Measurements from ENCODE around the gene PRKAB1. TPM values are rescaled to one million over a fixed set of nuclear protein-coding genes. Genes with fewer than 3 reads are reported as not detected.
A peak's percentile ranks its signal among the peaks of the same experiment; 100 is the strongest.
"Not testable (repeated sequence)": the region's sequence is repeated elsewhere in the genome, so short reads cannot be mapped to it uniquely, and the experiment has no call there.

PRKAB1 gene
- total RNA-seq, 1 donor from 2014 or later: 41.2 TPM

DNA sequence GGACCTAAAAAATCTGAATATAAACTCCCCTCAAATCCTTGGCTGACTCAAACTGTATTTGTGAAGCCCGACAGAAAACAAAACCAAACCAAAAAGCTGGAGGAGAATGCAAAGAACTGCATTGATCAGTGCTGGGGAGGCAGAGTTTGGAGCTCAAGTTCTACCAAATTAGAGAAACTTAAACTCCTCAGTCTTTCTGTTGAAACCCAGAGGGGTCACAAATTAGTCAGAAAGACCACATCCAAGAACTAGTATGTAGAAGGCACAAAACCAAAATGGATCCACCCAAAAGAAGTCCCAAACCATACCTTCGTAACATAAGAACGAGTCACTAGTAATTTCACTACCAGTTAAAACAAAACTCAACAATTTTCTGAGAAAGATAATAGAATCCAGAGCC is 15.3 kb upstream of the PRKAB1 start:
- Histone ChIP-seq H3K9me3 (peaks cover 0 to 19% of the 10 kb centered on the region in 2 donors), H3K27ac (no peak overlapping the region), H3K36me3 (no peaks in the 10 kb centered on the region), H3K27me3 (no peaks in the 10 kb centered on the region), H3K4me3 (no peak overlapping the region), H3K4me1 (no peaks in the 10 kb centered on the region)
- intact Hi-C loops (cut with DNase I): no loop called here
- no peak for DNase-seq (ENCODE audit: low spot score in 2 of 2)
- TF ChIP-seq, protein P1, sequence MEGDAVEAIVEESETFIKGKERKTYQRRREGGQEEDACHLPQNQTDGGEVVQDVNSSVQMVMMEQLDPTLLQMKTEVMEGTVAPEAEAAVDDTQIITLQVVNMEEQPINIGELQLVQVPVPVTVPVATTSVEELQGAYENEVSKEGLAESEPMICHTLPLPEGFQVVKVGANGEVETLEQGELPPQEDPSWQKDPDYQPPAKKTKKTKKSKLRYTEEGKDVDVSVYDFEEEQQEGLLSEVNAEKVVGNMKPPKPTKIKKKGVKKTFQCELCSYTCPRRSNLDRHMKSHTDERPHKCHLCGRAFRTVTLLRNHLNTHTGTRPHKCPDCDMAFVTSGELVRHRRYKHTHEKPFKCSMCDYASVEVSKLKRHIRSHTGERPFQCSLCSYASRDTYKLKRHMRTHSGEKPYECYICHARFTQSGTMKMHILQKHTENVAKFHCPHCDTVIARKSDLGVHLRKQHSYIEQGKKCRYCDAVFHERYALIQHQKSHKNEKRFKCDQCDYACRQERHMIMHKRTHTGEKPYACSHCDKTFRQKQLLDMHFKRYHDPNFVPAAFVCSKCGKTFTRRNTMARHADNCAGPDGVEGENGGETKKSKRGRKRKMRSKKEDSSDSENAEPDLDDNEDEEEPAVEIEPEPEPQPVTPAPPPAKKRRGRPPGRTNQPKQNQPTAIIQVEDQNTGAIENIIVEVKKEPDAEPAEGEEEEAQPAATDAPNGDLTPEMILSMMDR (IDR thresholded peaks at IDR 0.05): no peak

DNA sequence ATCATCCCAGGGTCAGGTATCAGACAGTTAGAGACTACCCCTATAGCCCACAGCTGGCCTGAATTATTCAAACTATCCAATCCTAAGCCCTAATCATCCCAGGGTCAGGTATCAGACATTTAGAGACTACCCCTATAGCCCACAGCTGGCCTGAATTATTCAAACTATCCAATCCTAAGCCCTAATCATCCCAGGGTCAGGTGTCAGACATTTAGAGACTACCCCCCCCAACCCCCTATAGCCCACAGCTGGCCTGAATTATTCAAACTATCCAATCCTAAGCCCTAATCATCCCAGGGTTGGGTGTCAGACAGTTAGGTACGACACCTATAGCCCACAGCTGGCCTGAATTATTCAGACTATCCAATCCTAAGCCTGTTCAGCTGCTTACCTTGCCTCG is 10.9 kb upstream of the PRKAB1 start:
- H3K4me1 ChIP-seq; DNase-seq (ENCODE audit: low spot score in 2 of 2); H3K27ac ChIP-seq; H3K36me3 ChIP-seq; H3K27me3 ChIP-seq; intact Hi-C loops (cut with DNase I); H3K4me3 ChIP-seq: not testable (repeated sequence)
- peaks cover 0 to 19% of the 10 kb centered on the region in 2 donors for H3K9me3 ChIP-seq

DNA sequence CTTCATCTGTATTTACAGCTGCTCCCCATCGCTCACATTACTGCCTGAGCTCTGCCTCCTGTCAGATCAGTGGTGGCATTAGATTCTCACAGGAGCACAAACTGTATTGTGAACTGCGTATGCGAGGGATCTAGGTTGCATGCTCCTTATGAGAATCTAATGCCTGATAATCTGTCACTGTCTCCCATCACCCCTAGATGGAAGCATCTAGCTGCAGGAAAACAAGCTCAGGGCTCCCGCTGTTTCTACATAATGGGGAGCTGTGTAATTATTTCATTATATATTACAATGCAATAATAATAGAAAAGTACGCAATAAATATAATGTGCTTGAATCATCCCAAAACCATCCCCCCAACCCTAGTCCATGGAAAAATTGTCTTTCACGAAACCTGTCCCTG is 9.8 kb upstream of the PRKAB1 start:
- H3K27ac ChIP-seq; DNase-seq (ENCODE audit: low spot score in 2 of 2); H3K27me3 ChIP-seq; H3K4me3 ChIP-seq; H3K36me3 ChIP-seq; intact Hi-C loops (cut with DNase I); H3K4me1 ChIP-seq: not testable (repeated sequence)
- H3K9me3 ChIP-seq: peaks cover 0 to 11% of the 10 kb centered on the region in 2 donors

DNA sequence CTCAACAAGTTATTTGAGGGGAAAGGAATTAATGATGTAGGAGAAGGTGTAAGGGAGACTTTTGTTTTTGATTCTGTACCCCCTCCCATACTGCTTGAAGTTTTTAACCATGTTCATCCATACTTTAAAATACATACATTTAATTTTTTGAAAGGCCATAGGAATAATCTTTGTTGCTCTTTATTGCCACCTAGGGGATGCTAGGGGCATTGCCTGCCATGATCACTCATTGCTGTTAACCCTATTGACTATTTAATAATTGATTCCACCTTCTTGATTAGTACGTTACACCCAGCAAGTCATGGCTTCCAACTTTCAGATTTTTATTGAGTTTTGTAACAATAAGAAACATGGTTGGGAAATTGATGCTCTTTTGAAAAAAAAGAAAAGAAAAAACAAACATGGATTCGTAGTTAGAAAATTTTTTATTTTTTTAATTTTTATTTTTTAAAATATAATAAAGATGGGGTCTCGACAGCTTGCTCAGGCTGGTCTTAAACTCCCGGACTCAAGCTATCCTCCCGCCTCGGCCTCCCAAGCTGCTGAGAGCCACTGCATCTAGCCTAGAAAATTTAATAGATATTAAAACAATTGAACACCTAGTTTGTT is 8.5 kb upstream of the PRKAB1 start:
- no peaks in the 10 kb centered on the region for H3K4me1 ChIP-seq
- no peaks in the 10 kb centered on the region for H3K36me3 ChIP-seq
- no peak for DNase-seq (ENCODE audit: low spot score in 2 of 2)
- intact Hi-C loops (cut with DNase I): no loop called here
- H3K9me3 ChIP-seq: no peaks in the 10 kb centered on the region
- H3K4me3 ChIP-seq: no peak overlapping the region
- no peak overlapping the region for H3K27ac ChIP-seq
- TF ChIP-seq, protein P1 (IDR thresholded peaks at IDR 0.05): peak; percentile 19 to 80 (median 80)
- H3K27me3 ChIP-seq: no peaks in the 10 kb centered on the region

DNA sequence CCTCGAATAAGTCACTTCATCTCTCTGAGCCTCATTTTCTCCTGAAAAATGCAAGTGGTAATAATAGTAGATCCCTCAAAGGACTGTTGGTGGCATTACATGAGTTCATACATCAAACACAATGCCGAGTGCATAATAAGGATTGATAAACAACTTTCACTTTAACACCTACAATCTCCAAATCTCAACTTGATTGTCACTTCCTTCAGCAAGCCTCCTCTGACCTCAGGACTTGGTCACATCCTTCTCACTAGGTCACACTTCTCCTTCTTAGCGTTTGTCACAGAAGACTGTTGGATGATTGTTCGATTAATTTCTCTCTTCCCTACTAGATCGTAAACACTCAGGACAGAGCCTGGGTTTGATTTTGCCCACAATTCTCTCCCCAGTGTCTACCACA is 7.9 kb upstream of the PRKAB1 start:
- Histone ChIP-seq H3K36me3 (no peaks in the 10 kb centered on the region), H3K4me1 (no peaks in the 10 kb centered on the region), H3K27me3 (no peaks in the 10 kb centered on the region), H3K4me3 (no peak overlapping the region), H3K27ac (no peak overlapping the region), H3K9me3 (no peaks in the 10 kb centered on the region)
- intact Hi-C loops (cut with DNase I): loop anchor here (10.0 kb wide), 1 partner anchor 1645 kb away; the partner anchor contains the start of gene RFC5
- TF ChIP-seq, protein P1 (IDR thresholded peaks at IDR 0.05): no peak
- no peak for DNase-seq (ENCODE audit: low spot score in 2 of 2)

DNA sequence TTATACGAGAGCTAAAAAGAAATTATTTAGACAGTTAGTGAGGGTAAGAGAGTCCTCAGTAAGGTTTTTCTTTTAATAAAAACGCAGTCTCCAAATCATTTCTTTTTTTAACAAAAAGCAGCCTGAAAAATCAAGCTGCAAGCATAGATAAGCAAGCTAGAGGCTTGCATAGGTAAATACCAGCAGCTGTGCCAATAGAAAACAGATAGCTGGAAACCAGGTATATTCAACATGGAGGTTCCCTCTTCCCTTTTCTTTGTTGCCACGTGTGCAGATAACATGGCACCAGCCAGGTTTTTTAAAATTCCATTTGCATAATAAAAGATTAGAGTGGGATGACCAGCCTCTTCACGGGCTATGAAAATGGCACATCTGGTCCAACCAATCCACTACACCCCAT is 6.1 kb upstream of the PRKAB1 start:
- Histone ChIP-seq H3K9me3 (no peaks in the 10 kb centered on the region), H3K4me1 (peaks cover 0 to 6% of the 10 kb centered on the region in 2 donors), H3K4me3 (no peak overlapping the region), H3K36me3 (no peaks in the 10 kb centered on the region), H3K27ac (no peak overlapping the region), H3K27me3 (no peaks in the 10 kb centered on the region)
- DNase-seq (ENCODE audit: low spot score in 2 of 2): no peak
- TF ChIP-seq, protein P1 (IDR thresholded peaks at IDR 0.05): no peak
- intact Hi-C loops (cut with DNase I): loop anchor here (10.0 kb wide), 1 partner anchor 1647 kb away; the partner anchor contains the start of gene RFC5

Measured in ascending aorta (tissue), 2 donors.